Mucosa of descending colon (tissue), 3 donors: Measurements from ENCODE around the gene MACROD1. TPM values are rescaled to one million over a fixed set of nuclear protein-coding genes. Genes with fewer than 3 reads are reported as not detected.

Experiments used
- ATAC-seq: fragments of 200-7000 bp; cut with Tn5 transposase; one replicate; pipeline ENCODE4 v1.9.1; 2020; ENCODE audit warnings: mild to moderate bottlenecking, moderate library complexity
- DNase-seq, 3 donors: peaks; one replicate each; pipeline ENCODE4 v3.0.0-alpha.2; 2020
- H3K36me3 ChIP-seq: fragments of 200-600 bp; one replicate; pipeline ENCODE4 v1.8.0; 2021; ENCODE audit warnings: low read depth, mild to moderate bottlenecking
- H3K4me1 ChIP-seq: fragments of 200-600 bp; one replicate; pipeline ENCODE4 v1.8.0; 2021; ENCODE audit warnings: low read depth, mild to moderate bottlenecking
- H3K4me3 ChIP-seq: fragments of 200-600 bp; one replicate; pipeline ENCODE4 v1.8.0; 2021; ENCODE audit warnings: mild to moderate bottlenecking
- H3K9me3 ChIP-seq: fragments of 200-600 bp; one replicate; pipeline ENCODE4 v1.8.0; 2021; ENCODE audit warnings: mild to moderate bottlenecking
- intact Hi-C, 2 donors: fragments of 100-400 bp; cut with DNase I in 1 of 2; cut with micrococcal nuclease in 1 of 2; formaldehyde crosslinking; loops; one replicate each; pipeline versions ENCODE4 v1.11.0 to v1.11.1; 2022; cut with DNase I, micrococcal nuclease
- total RNA-seq, 3 donors: library from RNA; stranded (reverse); fragmentation: NEBNext Ultra II Directional in 2 of 3; extraction: Animal tissue kit (Norgen Biotek cat#: 25700) in 2 of 3; gene quantifications; one replicate each; pipeline versions ENCODE4 v1.2.1 to v1.2.4, GENCODE V29; 2021 to 2023
- TF ChIP-seq, protein P1 (sequence below): fragments of 200-600 bp; IDR thresholded peaks from one replicate; pipeline ENCODE4 v1.8.0; 2022; ENCODE audit warnings: antibody characterized with exemption, mild to moderate bottlenecking
- donor health status: DM: no; HTN: no; CAD: no; lungs with moderate emphysema.
- donor health status: DM: no; HTN: no; CAD: no.
- donor health status: DM: no; HTN: yes; CAD: no.

MACROD1 gene
- total RNA-seq, 3 donors from 2014 or later = 26.7 to 38.7 (median 38.1) TPM

GRCh38 chr11:63996512-63996911, 169.4 kb downstream of the MACROD1 start:
- intact Hi-C loops = no loop called here
- Histone ChIP-seq H3K4me3 (no peak overlapping the region), H3K36me3 (peaks cover 10% of the 10 kb centered on the region), H3K9me3 (no peaks in the 10 kb centered on the region), H3K4me1 (peaks cover 15% of the 10 kb centered on the region)
- TF ChIP-seq, protein P1, sequence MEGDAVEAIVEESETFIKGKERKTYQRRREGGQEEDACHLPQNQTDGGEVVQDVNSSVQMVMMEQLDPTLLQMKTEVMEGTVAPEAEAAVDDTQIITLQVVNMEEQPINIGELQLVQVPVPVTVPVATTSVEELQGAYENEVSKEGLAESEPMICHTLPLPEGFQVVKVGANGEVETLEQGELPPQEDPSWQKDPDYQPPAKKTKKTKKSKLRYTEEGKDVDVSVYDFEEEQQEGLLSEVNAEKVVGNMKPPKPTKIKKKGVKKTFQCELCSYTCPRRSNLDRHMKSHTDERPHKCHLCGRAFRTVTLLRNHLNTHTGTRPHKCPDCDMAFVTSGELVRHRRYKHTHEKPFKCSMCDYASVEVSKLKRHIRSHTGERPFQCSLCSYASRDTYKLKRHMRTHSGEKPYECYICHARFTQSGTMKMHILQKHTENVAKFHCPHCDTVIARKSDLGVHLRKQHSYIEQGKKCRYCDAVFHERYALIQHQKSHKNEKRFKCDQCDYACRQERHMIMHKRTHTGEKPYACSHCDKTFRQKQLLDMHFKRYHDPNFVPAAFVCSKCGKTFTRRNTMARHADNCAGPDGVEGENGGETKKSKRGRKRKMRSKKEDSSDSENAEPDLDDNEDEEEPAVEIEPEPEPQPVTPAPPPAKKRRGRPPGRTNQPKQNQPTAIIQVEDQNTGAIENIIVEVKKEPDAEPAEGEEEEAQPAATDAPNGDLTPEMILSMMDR = no peak
- no peak for DNase-seq
- no peak for ATAC-seq

GRCh38 chr11:63993993-63994392, 171.9 kb downstream of the MACROD1 start:
- Histone ChIP-seq H3K9me3 (no peaks in the 10 kb centered on the region), H3K36me3 (peaks cover 10% of the 10 kb centered on the region), H3K4me1 (peaks cover under 1% of the 10 kb centered on the region), H3K4me3 (no peak overlapping the region)
- TF ChIP-seq, protein P1 = no peak
- DNase-seq (no peak), ATAC-seq (peak; percentile 33)
- intact Hi-C loops = no loop called here

- H3K36me3 ChIP-seq = peaks cover 10% of the 10 kb centered on the region
- H3K9me3 ChIP-seq = no peaks in the 10 kb centered on the region
- intact Hi-C loops = no loop called here
These were observed 172.8 kb downstream of the MACROD1 start for GRCh38 chr11:63993100-63993499.

DNA sequence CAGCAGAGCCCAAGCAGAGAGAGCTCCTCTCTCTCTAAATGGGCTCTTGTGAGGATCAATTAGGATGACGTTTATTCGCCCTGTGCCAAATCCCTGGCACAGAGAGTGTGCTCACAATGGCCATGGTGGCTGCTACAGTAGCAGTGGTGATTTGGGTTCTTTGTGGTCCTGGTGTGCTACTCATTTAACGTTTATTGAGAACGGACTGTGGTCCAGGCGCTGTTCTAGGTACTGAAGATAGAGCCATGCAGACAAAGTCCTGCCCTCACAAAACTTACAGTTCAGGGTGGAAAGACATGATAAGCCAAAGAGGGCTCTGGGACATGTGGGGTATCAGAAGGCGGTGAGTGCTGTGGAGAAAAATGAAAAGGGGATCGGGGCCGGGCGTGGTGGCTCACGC, 174.4 kb downstream of the MACROD1 start:
- intact Hi-C loops = no loop called here
- no peak for ATAC-seq
- TF ChIP-seq, protein P1 = no peak
- peaks cover 10% of the 10 kb centered on the region for H3K4me1 ChIP-seq
- H3K9me3 ChIP-seq = no peaks in the 10 kb centered on the region
- no peak for DNase-seq
- H3K4me3 ChIP-seq = no peak overlapping the region
- H3K36me3 ChIP-seq = no peaks in the 10 kb centered on the region

More at GRCh38 chr11:63993100-63993499, 172.8 kb downstream of the MACROD1 start:
- H3K4me3 ChIP-seq = no peak overlapping the region
- H3K4me1 ChIP-seq = no peaks in the 10 kb centered on the region
- ATAC-seq (no peak), DNase-seq (no peak)
- TF ChIP-seq, protein P1 = no peak

- no peak for ATAC-seq
- DNase-seq = no peak
These were observed 178.9 kb downstream of the MACROD1 start for GRCh38 chr11:63986932-63987513.

More at GRCh38 chr11:63986932-63987513, 178.9 kb downstream of the MACROD1 start:
- intact Hi-C loops = no loop called here
- Histone ChIP-seq H3K36me3 (no peaks in the 10 kb centered on the region), H3K4me3 (peak overlapping the region; percentile 94), H3K9me3 (no peaks in the 10 kb centered on the region), H3K4me1 (peaks cover 19% of the 10 kb centered on the region)
- TF ChIP-seq, protein P1 = no peak
